LoVo (cell line): ENCODE measurements around the gene ELMO1.

Experiments used
- DNase-seq: peaks from one replicate; pipeline ENCODE4 v3.0.0-alpha.2; 2016; ENCODE audit warnings: low spot score

The ELMO1 gene

GRCh38 chr7:36906956-36907635 lies 541.6 kb downstream of the ELMO1 start:
- DNase-seq = no peak

- no peak for DNase-seq
These were observed 542.2 kb downstream of the ELMO1 start for GRCh38 chr7:36906448-36906847.

GRCh38 chr7:36905841-36906240 lies 542.8 kb downstream of the ELMO1 start:
- DNase-seq = no peak

GRCh38 chr7:36904802-36905201 lies 543.9 kb downstream of the ELMO1 start:
- no peak for DNase-seq

- no peak for DNase-seq
These were observed 544.6 kb downstream of the ELMO1 start for GRCh38 chr7:36904101-36904500.

GRCh38 chr7:36900988-36901710 lies 547.5 kb downstream of the ELMO1 start:
- no peak for DNase-seq

GRCh38 chr7:36898186-36898585 lies 550.5 kb downstream of the ELMO1 start:
- no peak for DNase-seq

- DNase-seq = no peak
These were observed 551.6 kb downstream of the ELMO1 start for GRCh38 chr7:36896956-36897590.

GRCh38 chr7:36896418-36896817 lies 552.2 kb downstream of the ELMO1 start:
- DNase-seq = no peak

- DNase-seq = no peak
These were observed 553.5 kb downstream of the ELMO1 start for GRCh38 chr7:36895192-36895591.

GRCh38 chr7:36894190-36894589 lies 554.5 kb downstream of the ELMO1 start:
- DNase-seq = no peak

- DNase-seq = no peak
These were observed 559.5 kb downstream of the ELMO1 start for GRCh38 chr7:36889182-36889581.

- no peak for DNase-seq
These were observed 560.7 kb downstream of the ELMO1 start for GRCh38 chr7:36887969-36888368.

GRCh38 chr7:36887233-36887632 lies 561.4 kb downstream of the ELMO1 start:
- no peak for DNase-seq

- DNase-seq = no peak
These were observed 563.8 kb downstream of the ELMO1 start for GRCh38 chr7:36884910-36885309.

- no peak for DNase-seq
These were observed 564.3 kb downstream of the ELMO1 start for GRCh38 chr7:36884351-36884750.

- DNase-seq = no peak
These were observed 567.3 kb downstream of the ELMO1 start for GRCh38 chr7:36881233-36881874.

GRCh38 chr7:36880108-36880507 lies 568.6 kb downstream of the ELMO1 start:
- DNase-seq = no peak

GRCh38 chr7:36879021-36879420 lies 569.6 kb downstream of the ELMO1 start:
- DNase-seq = no peak

- DNase-seq = no peak
These were observed 570.4 kb downstream of the ELMO1 start for GRCh38 chr7:36878288-36878687.

GRCh38 chr7:36875794-36876193 lies 572.9 kb downstream of the ELMO1 start:
- no peak for DNase-seq

GRCh38 chr7:36874041-36874440 lies 574.6 kb downstream of the ELMO1 start:
- no peak for DNase-seq

- DNase-seq = no peak
These were observed 576.8 kb downstream of the ELMO1 start for GRCh38 chr7:36871863-36872262.
